K562 (cell line): ENCODE data around the gene HIVEP1. TPM values are rescaled to one million over a fixed set of nuclear protein-coding genes. Genes with fewer than 3 reads are reported as not detected.

Experiments
- ASH1L ChIP-seq: fragments of 450-650 bp; IDR thresholded peaks from 2 replicates; pipeline ENCODE4 v1.6.1; 2018; ENCODE audit warnings: borderline replicate concordance, mild to moderate bottlenecking, low read depth; ENCODE audit not compliant: partially characterized antibody
- CBFA2T2 ChIP-seq: fragments of 450-650 bp; conservative IDR thresholded peaks from 2 replicates; pipeline ENCODE4 v1.6.1; 2017; ENCODE audit warnings: mild to moderate bottlenecking
- JUN ChIP-seq, 2 experiments: sonication (generic) in 1 of 2; formaldehyde crosslinking in 1 of 2; IDR thresholded peaks; 2 replicates each; pipeline versions ENCODE4 v1.6.1 to v1.8.0; 2012 to 2022; ENCODE audit warnings: borderline replicate concordance in 2 of 2, mild to moderate bottlenecking in 2 of 2, improper control_type of control experiment in 1 of 2, low read depth in 1 of 2, low read length in 1 of 2, missing genetic modification reagents in 1 of 2
- KHSRP ChIP-seq: fragments of 450-650 bp; IDR thresholded peaks from 2 replicates; pipeline ENCODE4 v1.6.1; 2017
- PML ChIP-seq: IDR thresholded peaks from 2 replicates; pipeline ENCODE4 v1.6.1; 2012; ENCODE audit warnings: low read length, inconsistent platforms
- polyA plus RNA-seq, 8 experiments: library from polyadenylated mRNA; depleted of rRNA in 4 of 8; stranded (reverse) in 5 of 8; unstranded in 3 of 8; fragments of >200 nt; fragmentation: Nextera tagmentation in 2 of 8; fragmentation: Illumina TruSeq in 1 of 8; extraction: Ambion mirVana in 2 of 8; extraction: Trizol in 1 of 8; gene quantifications; 2 replicates each; pipeline versions ENCODE4 v1.2.1 to v1.2.3, GENCODE V29; 2011 to 2014; ENCODE audit warnings: inconsistent platforms in 1 of 8, missing spikeins in 1 of 8
- total RNA-seq, 7 experiments: library from RNA; depleted of rRNA in 6 of 7; stranded (reverse); fragments of >200 nt in 6 of 7; fragmentation: Illumina TruSeq in 2 of 7; extraction: Trizol in 2 of 7; gene quantifications; 2 replicates each; pipeline versions ENCODE4 v1.2.1 to v1.2.3, GENCODE V29; 2011 to 2021; ENCODE audit warnings: low replicate concordance in 1 of 7
- TF ChIP-seq, protein P1 (sequence below): fragments of 200-600 bp; sonication (generic); IDR thresholded peaks from one replicate; pipeline ENCODE4 v1.6.1; 2012; ENCODE audit warnings: mild to moderate bottlenecking, low read depth, low read length, inconsistent platforms

Gene HIVEP1
- total and polyA plus RNA-seq, 9 of the 15 experiments (the other 6 are each of a cell fraction or from before 2014, with no cell fraction given) = 6.0 to 33.3 (median 21.7) TPM

DNA sequence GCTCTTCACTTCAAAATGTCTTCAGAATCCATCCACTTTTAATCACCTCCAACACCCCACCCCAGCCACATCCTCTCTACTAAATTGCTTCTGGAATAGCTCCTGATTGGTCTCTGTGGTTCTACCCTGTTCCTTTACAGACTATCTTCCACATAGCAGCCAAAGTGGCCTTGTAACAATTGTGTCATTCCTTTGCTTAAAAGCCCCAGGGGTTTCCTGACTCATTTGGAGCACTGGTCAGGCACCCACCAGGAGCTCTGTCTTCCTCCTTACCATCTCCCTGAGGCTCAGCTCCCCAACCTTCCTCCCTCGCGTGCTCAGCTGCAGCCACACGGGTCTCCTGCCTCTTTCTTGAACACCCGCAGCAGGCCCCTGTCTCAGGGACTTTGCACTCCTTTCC is 126.8 kb downstream of the HIVEP1 start (continued):
- TF ChIP-seq, protein P1, sequence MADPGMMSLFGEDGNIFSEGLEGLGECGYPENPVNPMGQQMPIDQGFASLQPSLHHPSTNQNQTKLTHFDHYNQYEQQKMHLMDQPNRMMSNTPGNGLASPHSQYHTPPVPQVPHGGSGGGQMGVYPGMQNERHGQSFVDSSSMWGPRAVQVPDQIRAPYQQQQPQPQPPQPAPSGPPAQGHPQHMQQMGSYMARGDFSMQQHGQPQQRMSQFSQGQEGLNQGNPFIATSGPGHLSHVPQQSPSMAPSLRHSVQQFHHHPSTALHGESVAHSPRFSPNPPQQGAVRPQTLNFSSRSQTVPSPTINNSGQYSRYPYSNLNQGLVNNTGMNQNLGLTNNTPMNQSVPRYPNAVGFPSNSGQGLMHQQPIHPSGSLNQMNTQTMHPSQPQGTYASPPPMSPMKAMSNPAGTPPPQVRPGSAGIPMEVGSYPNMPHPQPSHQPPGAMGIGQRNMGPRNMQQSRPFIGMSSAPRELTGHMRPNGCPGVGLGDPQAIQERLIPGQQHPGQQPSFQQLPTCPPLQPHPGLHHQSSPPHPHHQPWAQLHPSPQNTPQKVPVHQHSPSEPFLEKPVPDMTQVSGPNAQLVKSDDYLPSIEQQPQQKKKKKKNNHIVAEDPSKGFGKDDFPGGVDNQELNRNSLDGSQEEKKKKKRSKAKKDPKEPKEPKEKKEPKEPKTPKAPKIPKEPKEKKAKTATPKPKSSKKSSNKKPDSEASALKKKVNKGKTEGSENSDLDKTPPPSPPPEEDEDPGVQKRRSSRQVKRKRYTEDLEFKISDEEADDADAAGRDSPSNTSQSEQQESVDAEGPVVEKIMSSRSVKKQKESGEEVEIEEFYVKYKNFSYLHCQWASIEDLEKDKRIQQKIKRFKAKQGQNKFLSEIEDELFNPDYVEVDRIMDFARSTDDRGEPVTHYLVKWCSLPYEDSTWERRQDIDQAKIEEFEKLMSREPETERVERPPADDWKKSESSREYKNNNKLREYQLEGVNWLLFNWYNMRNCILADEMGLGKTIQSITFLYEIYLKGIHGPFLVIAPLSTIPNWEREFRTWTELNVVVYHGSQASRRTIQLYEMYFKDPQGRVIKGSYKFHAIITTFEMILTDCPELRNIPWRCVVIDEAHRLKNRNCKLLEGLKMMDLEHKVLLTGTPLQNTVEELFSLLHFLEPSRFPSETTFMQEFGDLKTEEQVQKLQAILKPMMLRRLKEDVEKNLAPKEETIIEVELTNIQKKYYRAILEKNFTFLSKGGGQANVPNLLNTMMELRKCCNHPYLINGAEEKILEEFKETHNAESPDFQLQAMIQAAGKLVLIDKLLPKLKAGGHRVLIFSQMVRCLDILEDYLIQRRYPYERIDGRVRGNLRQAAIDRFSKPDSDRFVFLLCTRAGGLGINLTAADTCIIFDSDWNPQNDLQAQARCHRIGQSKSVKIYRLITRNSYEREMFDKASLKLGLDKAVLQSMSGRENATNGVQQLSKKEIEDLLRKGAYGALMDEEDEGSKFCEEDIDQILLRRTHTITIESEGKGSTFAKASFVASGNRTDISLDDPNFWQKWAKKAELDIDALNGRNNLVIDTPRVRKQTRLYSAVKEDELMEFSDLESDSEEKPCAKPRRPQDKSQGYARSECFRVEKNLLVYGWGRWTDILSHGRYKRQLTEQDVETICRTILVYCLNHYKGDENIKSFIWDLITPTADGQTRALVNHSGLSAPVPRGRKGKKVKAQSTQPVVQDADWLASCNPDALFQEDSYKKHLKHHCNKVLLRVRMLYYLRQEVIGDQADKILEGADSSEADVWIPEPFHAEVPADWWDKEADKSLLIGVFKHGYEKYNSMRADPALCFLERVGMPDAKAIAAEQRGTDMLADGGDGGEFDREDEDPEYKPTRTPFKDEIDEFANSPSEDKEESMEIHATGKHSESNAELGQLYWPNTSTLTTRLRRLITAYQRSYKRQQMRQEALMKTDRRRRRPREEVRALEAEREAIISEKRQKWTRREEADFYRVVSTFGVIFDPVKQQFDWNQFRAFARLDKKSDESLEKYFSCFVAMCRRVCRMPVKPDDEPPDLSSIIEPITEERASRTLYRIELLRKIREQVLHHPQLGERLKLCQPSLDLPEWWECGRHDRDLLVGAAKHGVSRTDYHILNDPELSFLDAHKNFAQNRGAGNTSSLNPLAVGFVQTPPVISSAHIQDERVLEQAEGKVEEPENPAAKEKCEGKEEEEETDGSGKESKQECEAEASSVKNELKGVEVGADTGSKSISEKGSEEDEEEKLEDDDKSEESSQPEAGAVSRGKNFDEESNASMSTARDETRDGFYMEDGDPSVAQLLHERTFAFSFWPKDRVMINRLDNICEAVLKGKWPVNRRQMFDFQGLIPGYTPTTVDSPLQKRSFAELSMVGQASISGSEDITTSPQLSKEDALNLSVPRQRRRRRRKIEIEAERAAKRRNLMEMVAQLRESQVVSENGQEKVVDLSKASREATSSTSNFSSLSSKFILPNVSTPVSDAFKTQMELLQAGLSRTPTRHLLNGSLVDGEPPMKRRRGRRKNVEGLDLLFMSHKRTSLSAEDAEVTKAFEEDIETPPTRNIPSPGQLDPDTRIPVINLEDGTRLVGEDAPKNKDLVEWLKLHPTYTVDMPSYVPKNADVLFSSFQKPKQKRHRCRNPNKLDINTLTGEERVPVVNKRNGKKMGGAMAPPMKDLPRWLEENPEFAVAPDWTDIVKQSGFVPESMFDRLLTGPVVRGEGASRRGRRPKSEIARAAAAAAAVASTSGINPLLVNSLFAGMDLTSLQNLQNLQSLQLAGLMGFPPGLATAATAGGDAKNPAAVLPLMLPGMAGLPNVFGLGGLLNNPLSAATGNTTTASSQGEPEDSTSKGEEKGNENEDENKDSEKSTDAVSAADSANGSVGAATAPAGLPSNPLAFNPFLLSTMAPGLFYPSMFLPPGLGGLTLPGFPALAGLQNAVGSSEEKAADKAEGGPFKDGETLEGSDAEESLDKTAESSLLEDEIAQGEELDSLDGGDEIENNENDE = no peak
- TF ChIP-seq KHSRP = no peak
- TF ChIP-seq ASH1L = no peak
- TF ChIP-seq PML = no peak
- TF ChIP-seq CBFA2T2 = no peak
- no peak for TF ChIP-seq JUN (IDR thresholded peaks at IDR 0.05; ENCODE audit: borderline replicate concordance, low read depth, low read length)
- no peak for TF ChIP-seq JUN (CRISPR knock-in tag; IDR thresholded peaks at IDR 0.05; ENCODE audit: borderline replicate concordance)
- TF ChIP-seq, all 486 proteins: peak for 0
